NCI-H1048 (cell line): ENCODE measurements around the gene NUBP1.
"Not testable (repeated sequence)": the region's sequence is repeated elsewhere in the genome, so short reads cannot be mapped to it uniquely, and the experiment has no call there.

Experiments used
- DNase-seq: peaks from one replicate; lab custom pipeline; 2025; lab: John Stamatoyannopoulos, UW

The NUBP1 gene

GRCh38 chr16:10751291-10751697 lies 7.7 kb downstream of the NUBP1 start:
- no peak for DNase-seq

GRCh38 chr16:10752843-10753523 lies 9.3 kb downstream of the NUBP1 start:
- no peak for DNase-seq

- no peak for DNase-seq
These were observed 10.0 kb downstream of the NUBP1 start for GRCh38 chr16:10753670-10754069.

GRCh38 chr16:10754941-10755340 lies 11.3 kb downstream of the NUBP1 start:
- no peak for DNase-seq

- no peak for DNase-seq
These were observed 12.9 kb downstream of the NUBP1 start for GRCh38 chr16:10756574-10756973.

- no peak for DNase-seq
These were observed 17.2 kb downstream of the NUBP1 start for GRCh38 chr16:10760858-10761257.

GRCh38 chr16:10761373-10761772 lies 17.7 kb downstream of the NUBP1 start:
- DNase-seq = no peak

GRCh38 chr16:10762336-10763016 lies 18.8 kb downstream of the NUBP1 start:
- DNase-seq = no peak

- DNase-seq = no peak
These were observed 19.8 kb downstream of the NUBP1 start for GRCh38 chr16:10763456-10763855.

- no peak for DNase-seq
These were observed 22.1 kb downstream of the NUBP1 start for GRCh38 chr16:10765772-10766171.

GRCh38 chr16:10767127-10767526 lies 23.5 kb downstream of the NUBP1 start:
- no peak for DNase-seq

- DNase-seq = no peak
These were observed 25.7 kb downstream of the NUBP1 start for GRCh38 chr16:10769381-10769780.

- DNase-seq = no peak
These were observed 27.3 kb downstream of the NUBP1 start for GRCh38 chr16:10770907-10771306.

GRCh38 chr16:10776280-10776679 lies 32.6 kb downstream of the NUBP1 start:
- DNase-seq = no peak

GRCh38 chr16:10776923-10777322 lies 33.3 kb downstream of the NUBP1 start:
- DNase-seq = not testable (repeated sequence)

GRCh38 chr16:10777356-10777755 lies 33.7 kb downstream of the NUBP1 start:
- no peak for DNase-seq

- DNase-seq = not testable (repeated sequence)
These were observed 36.3 kb downstream of the NUBP1 start for GRCh38 chr16:10779908-10780307.

GRCh38 chr16:10780628-10781027 lies 37.0 kb downstream of the NUBP1 start:
- DNase-seq = no peak

GRCh38 chr16:10782628-10783027 lies 39.0 kb downstream of the NUBP1 start:
- no peak for DNase-seq

GRCh38 chr16:10787304-10787703 lies 43.7 kb downstream of the NUBP1 start:
- DNase-seq = peak; percentile 30

GRCh38 chr16:10788630-10789029 lies 45.0 kb downstream of the NUBP1 start:
- DNase-seq = not testable (repeated sequence)

GRCh38 chr16:10791048-10791447 lies 47.4 kb downstream of the NUBP1 start:
- DNase-seq = no peak

- no peak for DNase-seq
These were observed 56.1 kb downstream of the NUBP1 start for GRCh38 chr16:10799736-10800135.

GRCh38 chr16:10805334-10805733 lies 61.7 kb downstream of the NUBP1 start:
- DNase-seq = no peak
